ENCODE data around the gene EPS15.

EPS15 gene

DNA sequence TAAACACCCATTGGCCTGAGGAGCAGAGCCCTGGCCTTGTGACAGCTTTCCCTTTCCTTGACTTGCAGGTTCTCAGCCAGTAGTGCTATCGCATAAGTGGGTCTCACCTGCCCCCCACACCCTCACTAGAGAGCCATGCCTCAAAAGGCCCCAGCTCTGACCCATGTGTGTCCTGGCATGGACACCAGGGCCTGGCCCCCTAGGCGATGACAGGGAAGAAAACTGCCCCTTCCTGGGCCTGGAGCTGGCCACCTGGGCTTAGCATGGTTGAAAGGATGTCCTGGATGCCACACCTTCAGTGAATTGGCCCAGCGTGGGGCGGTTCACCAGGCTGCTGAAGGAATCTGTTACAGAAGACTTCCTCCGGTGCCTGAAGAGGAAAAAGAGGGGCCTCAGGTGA lies 207.2 kb downstream of the EPS15 start:
- DNase-seq, result no peak

DNA sequence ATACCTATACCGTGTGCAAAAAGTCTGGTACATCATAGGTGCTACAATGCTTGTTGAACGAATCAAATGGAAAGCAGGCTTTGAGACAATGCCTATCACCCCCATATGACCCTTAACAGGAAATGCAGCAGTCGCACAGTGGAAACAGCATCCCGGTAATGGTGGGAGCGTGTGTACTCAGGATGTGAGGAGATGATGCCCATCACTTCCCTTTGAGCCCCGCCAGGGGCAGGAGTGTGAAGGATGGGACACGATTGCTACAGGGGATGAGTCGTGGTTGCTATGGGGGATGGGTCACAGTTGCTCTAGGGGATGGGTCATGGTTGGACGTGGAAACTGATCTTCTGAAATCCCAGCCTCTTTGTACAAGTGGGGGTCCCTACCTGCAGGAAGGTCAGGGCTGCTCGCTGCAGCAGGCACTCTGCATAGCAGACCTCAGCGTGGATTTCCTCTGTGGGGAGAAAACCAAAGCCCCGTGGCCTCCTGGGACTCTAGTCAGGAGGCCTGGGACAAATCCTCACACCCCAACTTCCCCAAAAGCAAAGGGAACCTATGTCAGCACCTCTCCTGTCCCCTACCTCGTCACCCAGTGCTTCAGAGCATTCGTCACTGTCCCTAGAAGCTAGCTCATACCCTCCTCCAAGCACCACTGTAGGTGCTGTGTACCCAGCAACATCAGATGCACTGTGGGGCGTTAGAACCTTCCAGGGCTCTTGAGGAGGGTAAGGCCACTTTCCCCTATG lies 208.0 kb downstream of the EPS15 start:
- DNase-seq, result no peak

DNA sequence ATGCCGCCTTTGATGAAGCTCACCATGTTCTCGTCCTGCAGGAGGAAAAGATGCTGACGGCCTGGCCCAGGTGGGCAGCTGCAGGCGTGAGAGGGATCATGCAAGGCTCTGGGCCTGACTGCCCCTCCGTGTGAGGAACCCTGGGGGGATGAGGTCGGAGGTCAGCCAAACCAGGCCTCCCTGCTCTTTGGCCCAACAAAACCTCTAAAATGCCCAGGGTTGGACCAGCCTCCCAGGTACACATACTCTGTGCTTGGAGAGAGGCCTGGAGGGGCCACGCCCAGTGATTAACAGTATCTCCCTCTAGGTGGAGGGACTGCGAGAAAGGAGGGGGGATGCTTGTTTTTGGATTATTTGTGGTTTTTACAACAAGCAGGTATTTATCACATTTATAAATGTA lies 209.8 kb downstream of the EPS15 start:
- DNase-seq, result no peak

DNA sequence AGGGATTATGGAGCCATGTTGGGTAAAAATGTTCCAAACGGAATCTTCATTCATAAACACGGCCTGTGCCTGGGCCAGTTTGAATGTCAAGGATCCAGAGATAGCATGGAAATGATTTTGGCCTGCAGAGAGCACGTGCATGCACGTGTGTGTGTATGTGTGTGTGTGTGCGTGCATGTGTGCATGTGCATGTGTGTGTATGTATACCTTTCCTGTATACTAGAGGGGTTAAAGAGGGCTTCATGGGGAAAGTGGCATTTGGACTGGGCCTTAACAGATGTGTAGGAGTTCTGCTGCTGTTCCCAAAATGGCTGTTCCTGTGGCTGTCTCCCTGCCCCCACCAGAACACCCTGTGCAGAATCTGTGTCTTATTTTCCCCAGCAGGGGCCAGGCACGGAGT lies 210.4 kb downstream of the EPS15 start:
- DNase-seq, result no peak

DNA sequence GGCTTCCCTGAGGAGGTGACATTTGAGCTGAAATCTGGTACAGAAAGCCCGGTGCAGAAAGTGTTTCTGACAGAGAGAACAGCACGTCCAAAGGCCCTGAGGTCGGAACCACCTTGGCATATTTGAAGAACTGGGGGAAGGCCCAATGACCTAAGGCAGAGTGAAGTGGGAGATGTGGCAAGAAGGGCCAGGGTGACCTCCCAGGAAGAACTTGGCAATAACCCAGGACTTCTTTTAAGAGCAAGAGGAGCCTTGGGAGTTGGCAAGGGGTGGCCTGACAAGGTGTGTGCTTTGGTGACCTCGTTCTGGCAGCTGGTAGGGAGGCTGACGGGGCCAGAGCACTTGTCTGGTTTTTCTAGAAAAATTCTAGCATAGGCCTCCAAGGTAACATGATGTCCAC lies 212.1 kb downstream of the EPS15 start:
- DNase-seq, result no peak

DNA sequence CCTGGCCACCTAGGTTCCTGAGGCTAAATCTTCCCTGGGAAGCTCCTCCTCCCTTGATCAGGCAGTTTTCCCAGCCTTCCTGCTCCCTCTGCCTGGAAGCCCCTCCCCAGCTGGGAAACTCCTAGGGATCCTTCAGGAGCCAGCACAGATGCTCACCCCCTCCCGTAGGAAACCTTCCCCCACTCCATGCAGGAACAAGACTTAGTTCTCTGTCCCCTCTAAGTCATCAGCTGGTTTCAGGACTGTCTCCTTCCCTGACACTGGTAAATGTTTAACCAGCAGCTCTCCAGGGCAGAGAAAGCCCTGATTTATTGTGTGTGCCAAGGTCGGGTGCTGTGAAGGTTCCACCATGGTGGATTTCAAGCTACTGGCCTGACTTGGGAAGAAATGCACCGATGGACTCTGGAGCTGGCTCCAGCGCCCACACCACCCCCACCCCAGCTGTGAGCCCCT lies 213.7 kb downstream of the EPS15 start:
- DNase-seq, result no peak

DNA sequence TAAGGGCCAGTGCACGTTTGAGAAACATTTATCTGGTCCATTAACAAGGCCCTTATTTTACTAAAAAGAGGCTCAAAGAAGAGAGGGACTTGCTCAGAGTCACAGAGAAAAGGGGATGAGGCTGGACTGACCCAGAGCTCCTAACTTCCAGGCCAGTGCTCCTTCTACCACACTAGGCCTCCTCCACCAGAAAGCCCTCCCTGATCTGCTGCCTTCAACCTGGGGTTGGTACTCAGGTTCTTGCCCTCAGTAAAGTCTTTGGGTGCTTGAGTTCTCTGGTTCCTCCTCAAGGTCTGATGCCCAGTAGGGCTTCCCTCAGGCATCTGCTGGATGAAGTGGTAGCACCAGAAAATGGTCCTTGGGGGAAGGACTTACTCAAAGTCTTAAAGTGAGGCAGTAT lies 214.7 kb downstream of the EPS15 start:
- DNase-seq, result no peak

Measured in NCI-H446 treated with DMSO at 0.1 percent for 48 hours (cell line).